Endodermal cell (in vitro differentiated cells): ENCODE measurements around the gene CDH23. TPM values are rescaled to one million over a fixed set of nuclear protein-coding genes. Genes with fewer than 3 reads are reported as not detected.

Experiments used
- DNase-seq: peaks from one replicate; pipeline ENCODE4 v3.0.0-alpha.2; 2017
- H3K27ac ChIP-seq: 2 replicates; pipeline ENCODE4 v1.5.1; 2013; ENCODE audit warnings: mild to moderate bottlenecking, low read depth, low read length, moderate library complexity
- H3K27me3 ChIP-seq: 2 replicates; pipeline ENCODE4 v1.6.1; 2013; ENCODE audit warnings: mild to moderate bottlenecking, low read length, moderate library complexity; ENCODE audit not compliant: insufficient read depth, control insufficient read depth, poor library complexity, severe bottlenecking
- H3K36me3 ChIP-seq: 2 replicates; pipeline ENCODE4 v1.7.0; 2013; ENCODE audit warnings: mild to moderate bottlenecking, low read length, moderate library complexity; ENCODE audit not compliant: control insufficient read depth, insufficient read depth
- H3K4me1 ChIP-seq: one replicate; pipeline ENCODE4 v1.7.0; 2013; ENCODE audit warnings: low read length; ENCODE audit not compliant: control insufficient read depth, insufficient read depth
- H3K4me3 ChIP-seq: 2 replicates; pipeline ENCODE4 v1.5.1; 2013; ENCODE audit warnings: mild to moderate bottlenecking, low read length, moderate library complexity
- H3K9ac ChIP-seq: 2 replicates; pipeline ENCODE4 v1.6.1; 2013; ENCODE audit warnings: mild to moderate bottlenecking, low read length, moderate library complexity; ENCODE audit not compliant: poor library complexity, severe bottlenecking; ENCODE audit errors: extremely low read depth
- H3K9me3 ChIP-seq: 2 replicates; pipeline ENCODE4 v1.6.1; 2013; ENCODE audit warnings: mild to moderate bottlenecking, low read length, moderate library complexity; ENCODE audit not compliant: control insufficient read depth
- H3K27ac Mint-ChIP-seq: 2 replicates; pipeline ENCODE4 v1.8.0; 2020; ENCODE audit warnings: mixed read lengths
- H3K27me3 Mint-ChIP-seq: 2 replicates; pipeline ENCODE4 v1.8.0; 2021; ENCODE audit warnings: mild to moderate bottlenecking, mixed read lengths; ENCODE audit not compliant: insufficient read depth
- H3K36me3 Mint-ChIP-seq: 2 replicates; pipeline ENCODE4 v1.8.0; 2020; ENCODE audit warnings: low read depth, mixed read lengths
- H3K4me1 Mint-ChIP-seq: 2 replicates; pipeline ENCODE4 v1.8.0; 2020; ENCODE audit warnings: mixed read lengths
- H3K4me3 Mint-ChIP-seq: 2 replicates; pipeline ENCODE4 v1.8.0; 2020; ENCODE audit warnings: mild to moderate bottlenecking, moderate library complexity, mixed read lengths
- H3K9me3 Mint-ChIP-seq: 2 replicates; pipeline ENCODE4 v1.8.0; 2020; ENCODE audit warnings: mild to moderate bottlenecking, mixed read lengths
- WGBS, 2 experiments: methylation state at CpG; one replicate each; pipeline versions ENCODE4 v1.1.5 to v1.1.7; 2013; ENCODE audit warnings: missing lambda C conversion rate in 2 of 2, mixed read lengths in 1 of 2; ENCODE audit not compliant: insufficient coverage in 1 of 2, insufficient read length in 1 of 2; 5-methylcytosine and 5-hydroxymethylcytosine counted together
- total RNA-seq, 2 donors: library from RNA; stranded (reverse); fragmentation: NEBNext Ultra II Directional in 1 of 2; extraction: Animal tissue kit (Norgen Biotek cat#: 25700) in 1 of 2; gene quantifications; 2 replicates in 1 of 2; 3 replicates in 1 of 2; pipeline ENCODE4 v1.2.1, GENCODE V29; 2021
- TF ChIP-seq, protein P1 (sequence below): fragments of 200-600 bp; sonication (generic); conservative IDR thresholded peaks from 2 replicates; pipeline ENCODE4 v1.5.0; 2021; ENCODE audit warnings: antibody characterized with exemption, mild to moderate bottlenecking

Gene CDH23
- total RNA-seq, 2 donors from 2014 or later = 2.1 to 4.2 TPM

DNA sequence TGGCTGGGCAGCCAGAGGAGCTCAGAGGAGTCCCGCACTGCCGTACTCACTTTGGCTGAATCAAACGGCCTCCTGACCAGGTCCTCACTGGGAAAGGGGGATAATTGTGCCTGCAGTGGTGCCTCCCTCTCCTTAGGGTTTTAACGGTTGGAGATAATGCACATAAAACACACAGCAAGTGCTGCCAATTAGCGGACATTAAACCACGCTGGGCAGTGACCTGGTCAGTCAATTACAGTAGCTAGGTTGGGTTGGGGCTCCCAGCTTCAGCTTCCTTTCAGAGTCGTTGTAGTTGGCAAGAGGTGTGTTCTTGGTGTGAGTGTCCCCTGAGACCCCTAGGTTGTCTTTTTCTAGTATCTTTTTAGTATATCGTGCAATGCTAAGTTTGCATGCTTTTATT is 176.2 kb downstream of the CDH23 start:
- H3K9me3 Mint-ChIP-seq = no peaks in the 10 kb centered on the region
- Histone ChIP-seq H3K4me3 (no peak overlapping the region), H3K36me3 (no peaks in the 10 kb centered on the region), H3K4me1 (no peaks in the 10 kb centered on the region), H3K9ac (no peak overlapping the region), H3K27ac (no peak overlapping the region), H3K9me3 (no peaks in the 10 kb centered on the region), H3K27me3 (no peaks in the 10 kb centered on the region)
- no peak for DNase-seq
- H3K27ac Mint-ChIP-seq = no peak overlapping the region
- H3K36me3 Mint-ChIP-seq = no peaks in the 10 kb centered on the region
- peaks cover 20% of the 10 kb centered on the region for H3K4me1 Mint-ChIP-seq
- TF ChIP-seq, protein P1, sequence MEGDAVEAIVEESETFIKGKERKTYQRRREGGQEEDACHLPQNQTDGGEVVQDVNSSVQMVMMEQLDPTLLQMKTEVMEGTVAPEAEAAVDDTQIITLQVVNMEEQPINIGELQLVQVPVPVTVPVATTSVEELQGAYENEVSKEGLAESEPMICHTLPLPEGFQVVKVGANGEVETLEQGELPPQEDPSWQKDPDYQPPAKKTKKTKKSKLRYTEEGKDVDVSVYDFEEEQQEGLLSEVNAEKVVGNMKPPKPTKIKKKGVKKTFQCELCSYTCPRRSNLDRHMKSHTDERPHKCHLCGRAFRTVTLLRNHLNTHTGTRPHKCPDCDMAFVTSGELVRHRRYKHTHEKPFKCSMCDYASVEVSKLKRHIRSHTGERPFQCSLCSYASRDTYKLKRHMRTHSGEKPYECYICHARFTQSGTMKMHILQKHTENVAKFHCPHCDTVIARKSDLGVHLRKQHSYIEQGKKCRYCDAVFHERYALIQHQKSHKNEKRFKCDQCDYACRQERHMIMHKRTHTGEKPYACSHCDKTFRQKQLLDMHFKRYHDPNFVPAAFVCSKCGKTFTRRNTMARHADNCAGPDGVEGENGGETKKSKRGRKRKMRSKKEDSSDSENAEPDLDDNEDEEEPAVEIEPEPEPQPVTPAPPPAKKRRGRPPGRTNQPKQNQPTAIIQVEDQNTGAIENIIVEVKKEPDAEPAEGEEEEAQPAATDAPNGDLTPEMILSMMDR = no peak
- H3K27me3 Mint-ChIP-seq = no peaks in the 10 kb centered on the region
- no peak overlapping the region for H3K4me3 Mint-ChIP-seq
- WGBS, 2 experiments = 87 to 91% methylated on average over 7 to 8 of the region's 8 CpGs

DNA sequence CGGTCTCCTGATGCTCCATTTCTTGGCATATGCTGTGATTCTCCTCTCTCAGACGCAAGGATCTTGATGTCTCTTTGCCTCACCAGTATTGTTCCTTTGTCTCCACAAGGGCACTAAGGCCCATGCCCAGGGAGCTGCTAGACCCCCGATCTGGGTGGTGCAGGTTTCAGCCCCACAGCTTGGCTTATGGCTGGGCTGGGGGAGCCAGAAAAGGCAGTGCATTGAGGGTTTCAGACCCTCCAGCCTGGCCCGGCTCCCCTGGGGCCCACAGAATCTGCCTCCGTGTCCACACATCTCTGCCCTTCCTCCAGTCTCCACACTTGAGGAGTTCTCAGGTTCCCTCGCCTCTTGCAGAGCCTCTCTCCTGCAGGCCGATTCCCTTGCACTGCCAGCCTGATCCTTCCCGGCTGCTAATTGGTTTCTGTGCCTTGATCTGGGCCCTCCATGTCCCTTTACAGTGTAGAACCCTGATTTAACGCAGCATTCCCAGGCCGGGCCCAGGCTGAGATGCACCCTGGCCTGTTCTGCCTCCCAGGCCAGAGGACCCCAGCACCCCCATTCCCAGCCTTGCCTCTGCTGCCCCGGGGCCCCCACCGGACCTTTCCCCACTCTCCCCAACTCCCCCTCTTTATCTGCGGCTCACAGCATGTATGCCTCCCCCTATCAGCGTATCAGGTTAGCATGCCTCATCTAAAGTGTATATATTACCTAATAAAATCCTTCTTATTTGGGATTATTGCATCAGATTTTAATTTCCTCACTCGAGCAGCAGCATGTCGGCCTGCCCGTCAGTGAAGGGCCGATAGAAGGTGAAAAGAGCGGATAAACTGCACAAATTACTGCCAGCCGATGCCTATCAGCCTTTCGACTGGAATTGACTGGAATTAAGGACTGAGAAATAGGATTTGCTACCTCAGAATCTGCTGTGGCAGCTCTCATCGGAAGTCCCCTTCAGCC is 177.1 kb downstream of the CDH23 start:
- Mint-ChIP-seq H3K4me1 (peaks cover 20% of the 10 kb centered on the region), H3K4me3 (no peak overlapping the region), H3K36me3 (no peaks in the 10 kb centered on the region), H3K27me3 (no peaks in the 10 kb centered on the region), H3K9me3 (no peaks in the 10 kb centered on the region), H3K27ac (no peak overlapping the region)
- H3K4me1 ChIP-seq = no peaks in the 10 kb centered on the region
- H3K9ac ChIP-seq = no peak overlapping the region
- TF ChIP-seq, protein P1 = no peak
- WGBS, 2 experiments = 88 to 89% methylated on average over 17 to 22 of the region's 22 CpGs
- DNase-seq = no peak
- no peaks in the 10 kb centered on the region for H3K9me3 ChIP-seq
- no peak overlapping the region for H3K27ac ChIP-seq
- no peaks in the 10 kb centered on the region for H3K27me3 ChIP-seq
- no peaks in the 10 kb centered on the region for H3K36me3 ChIP-seq
- no peak overlapping the region for H3K4me3 ChIP-seq

DNA sequence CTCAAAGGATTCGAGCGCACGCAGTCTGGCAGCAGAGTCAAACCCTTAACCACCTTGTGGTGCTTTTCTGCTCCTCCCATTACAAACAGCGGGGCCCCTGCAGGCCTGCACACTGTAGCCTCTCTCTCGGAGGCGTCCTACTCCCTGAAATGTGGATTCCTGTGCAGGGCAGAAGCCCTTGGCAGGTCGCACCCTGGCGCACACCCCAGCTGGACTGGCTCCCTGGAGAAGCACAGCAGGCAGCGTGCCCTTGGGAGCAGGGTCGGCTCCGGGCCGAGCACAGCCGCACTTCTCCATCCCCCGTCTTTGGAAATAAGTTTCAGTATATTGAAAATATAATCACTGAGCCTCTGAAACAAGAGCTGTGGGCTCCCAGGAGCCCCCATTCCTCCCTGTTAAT is 178.7 kb downstream of the CDH23 start:
- Histone ChIP-seq H3K4me3 (no peak overlapping the region), H3K27ac (no peak overlapping the region), H3K27me3 (no peaks in the 10 kb centered on the region), H3K4me1 (no peaks in the 10 kb centered on the region), H3K9ac (no peak overlapping the region), H3K9me3 (no peaks in the 10 kb centered on the region), H3K36me3 (no peaks in the 10 kb centered on the region)
- TF ChIP-seq, protein P1 = no peak
- no peaks in the 10 kb centered on the region for H3K27me3 Mint-ChIP-seq
- no peak overlapping the region for H3K27ac Mint-ChIP-seq
- no peaks in the 10 kb centered on the region for H3K9me3 Mint-ChIP-seq
- no peaks in the 10 kb centered on the region for H3K36me3 Mint-ChIP-seq
- H3K4me1 Mint-ChIP-seq = peaks cover 20% of the 10 kb centered on the region
- no peak for DNase-seq
- WGBS, 2 experiments = 90 to 94% methylated on average over 6 to 14 of the region's 14 CpGs
- H3K4me3 Mint-ChIP-seq = no peak overlapping the region
